NCI-H2196 (cell line): ENCODE results near the gene POU5F2.

ENCODE experiments used
- DNase-seq: peaks from one replicate; lab custom pipeline; 2025; ENCODE audit not compliant: unreplicated experiment; lab: John Stamatoyannopoulos, UW

POU5F2 gene

GRCh38 chr5:93717162-93717561 lies 24.2 kb downstream of the POU5F2 start:
- DNase-seq = peak; percentile 0

- no peak for DNase-seq
Measured at GRCh38 chr5:93716453-93716852, 24.9 kb downstream of the POU5F2 start.

GRCh38 chr5:93715761-93716160 lies 25.6 kb downstream of the POU5F2 start:
- no peak for DNase-seq

GRCh38 chr5:93715327-93715726 lies 26.1 kb downstream of the POU5F2 start:
- no peak for DNase-seq

GRCh38 chr5:93708442-93708841 lies 33.0 kb downstream of the POU5F2 start:
- no peak for DNase-seq

GRCh38 chr5:93705896-93706295 lies 35.5 kb downstream of the POU5F2 start:
- no peak for DNase-seq

- no peak for DNase-seq
Measured at GRCh38 chr5:93704996-93705395, 36.4 kb downstream of the POU5F2 start.

GRCh38 chr5:93691997-93692396 lies 49.4 kb downstream of the POU5F2 start:
- no peak for DNase-seq
